Measurements from ENCODE around the gene COX5B. TPM values are rescaled to one million over a fixed set of nuclear protein-coding genes. Genes with fewer than 3 reads are reported as not detected.

The COX5B gene
- total RNA-seq, 6 experiments from 2014 or later: 153 to 318 (median 197) TPM

DNA sequence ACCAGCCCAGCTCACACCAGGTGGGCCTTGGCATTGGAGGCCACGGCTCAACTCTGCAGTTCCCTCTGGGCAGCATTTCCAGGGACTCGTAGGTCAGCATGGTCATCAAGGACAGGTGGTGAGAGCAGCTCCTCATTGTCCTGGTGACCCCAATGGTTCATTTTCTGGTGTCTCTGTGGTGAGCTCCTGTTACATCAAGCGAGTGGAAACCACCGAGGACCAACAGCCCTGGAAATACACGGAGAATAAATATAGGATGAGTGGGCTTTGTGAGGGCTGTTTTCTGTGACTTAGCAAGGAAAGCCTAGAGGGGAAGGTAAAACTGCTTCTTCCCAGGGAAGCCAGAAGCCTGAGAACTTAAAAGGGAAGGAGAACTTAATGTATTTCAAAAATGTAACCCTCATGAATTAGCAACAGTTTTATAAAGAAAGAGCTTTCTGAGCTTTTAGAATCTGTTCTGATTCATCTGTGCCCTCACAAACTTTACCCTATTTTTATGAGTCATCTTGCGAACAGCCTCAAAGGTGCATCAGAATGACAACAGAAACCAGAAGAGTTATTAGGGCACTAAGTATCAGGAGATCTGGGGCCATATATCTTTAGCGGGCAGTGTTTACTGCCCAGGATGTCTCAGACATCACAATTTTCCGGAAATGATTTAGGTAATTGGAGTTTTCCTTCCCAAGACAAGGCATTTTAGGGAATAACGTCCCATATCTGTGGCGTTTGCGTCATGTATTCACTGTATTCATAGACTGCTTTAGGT is 42.4 kb downstream of the COX5B start:
- ATAC-seq (no peak), DNase-seq (no peak)
- 80% methylated on average over 7 of the region's 11 CpGs for WGBS (ENCODE audit: insufficient coverage, low coverage, low lambda C conversion rate, missing lambda C conversion rate)
- intact Hi-C loops (cut with DNase I): no loop called here
- H3K27me3 ChIP-seq: no peaks in the 10 kb centered on the region
- TF ChIP-seq POLR2A (IDR thresholded peaks at IDR 0.05): no peak
- no peak for TF ChIP-seq CTCF (IDR thresholded peaks at IDR 0.05)
- no peaks in the 10 kb centered on the region for H3K4me1 ChIP-seq
- H3K9me3 ChIP-seq: no peaks in the 10 kb centered on the region
- no peak overlapping the region for H3K4me3 ChIP-seq
- no peak overlapping the region for H3K27ac ChIP-seq
- H3K36me3 ChIP-seq: no peaks in the 10 kb centered on the region

DNA sequence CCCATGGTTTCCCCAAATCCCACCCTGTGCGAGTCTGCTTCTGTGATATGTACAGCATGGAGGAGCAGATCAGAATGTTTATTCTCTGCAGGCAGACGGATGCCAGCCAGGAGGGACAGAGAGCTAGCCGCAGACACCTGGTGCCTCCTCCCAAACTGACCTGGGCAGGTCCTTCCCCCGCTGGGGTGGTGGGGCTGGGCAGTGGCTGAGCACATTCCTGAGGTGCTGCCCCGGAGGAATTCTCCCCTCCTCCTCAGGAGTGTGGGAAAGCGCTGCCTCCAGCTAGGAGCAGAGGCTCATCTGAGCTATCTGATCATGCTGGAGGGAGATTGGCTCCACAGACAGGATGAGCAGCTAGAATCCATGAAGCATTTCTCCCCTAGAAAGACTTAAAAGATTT is 45.3 kb downstream of the COX5B start:
- H3K27ac ChIP-seq: no peak overlapping the region
- intact Hi-C loops (cut with DNase I): loop anchor here in 1 of 2 donors (10.0 kb wide), 1 partner anchor 96 kb away; no protein-coding TSS in a partner anchor
- H3K9me3 ChIP-seq: no peaks in the 10 kb centered on the region
- no peaks in the 10 kb centered on the region for H3K36me3 ChIP-seq
- H3K4me3 ChIP-seq: no peak overlapping the region
- DNase-seq (no peak), ATAC-seq (no peak)
- no peaks in the 10 kb centered on the region for H3K27me3 ChIP-seq
- no peaks in the 10 kb centered on the region for H3K4me1 ChIP-seq
- TF ChIP-seq CTCF (IDR thresholded peaks at IDR 0.05) (no peak), POLR2A (IDR thresholded peaks at IDR 0.05) (no peak)
- WGBS (ENCODE audit: insufficient coverage, low coverage, low lambda C conversion rate, missing lambda C conversion rate): no CpG with 5 or more reads among the region's 6 CpGs

DNA sequence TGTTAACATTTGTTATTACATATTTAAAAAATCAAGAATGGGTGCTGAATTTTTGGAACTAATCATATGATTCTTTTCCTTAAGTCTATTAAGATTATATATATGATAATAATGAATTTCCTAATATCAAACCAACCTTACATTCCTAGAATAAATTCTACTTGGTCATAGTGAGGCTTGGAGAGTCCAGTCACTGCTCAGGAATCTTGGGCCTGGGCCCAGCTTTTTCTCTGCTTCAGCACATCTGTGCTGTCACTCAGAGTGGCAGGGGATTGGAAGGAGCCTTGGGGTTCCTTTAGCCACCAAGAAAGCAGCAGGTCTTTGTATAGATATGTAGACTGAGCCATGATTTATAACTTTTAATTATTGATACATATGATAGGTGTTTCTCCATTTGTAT is 47.6 kb downstream of the COX5B start:
- Histone ChIP-seq H3K36me3 (no peaks in the 10 kb centered on the region), H3K27me3 (no peaks in the 10 kb centered on the region), H3K9me3 (no peaks in the 10 kb centered on the region), H3K27ac (no peak overlapping the region), H3K4me1 (peaks cover 0 to 4% (median 0%) of the 10 kb centered on the region in 4 donors), H3K4me3 (no peak overlapping the region)
- ATAC-seq (no peak), DNase-seq (no peak)
- intact Hi-C loops (cut with DNase I): loop anchor here in 1 of 2 donors (10.0 kb wide), 1 partner anchor 99 kb away; no protein-coding TSS in a partner anchor
- TF ChIP-seq CTCF (IDR thresholded peaks at IDR 0.05) (no peak), POLR2A (IDR thresholded peaks at IDR 0.05) (no peak)

GRCh38 chr2:97695744-97696143 is 49.9 kb downstream of the COX5B start:
- ATAC-seq: no peak
- intact Hi-C loops (cut with DNase I): loop anchor here in 1 of 2 donors (10.0 kb wide), 1 partner anchor 101 kb away; no protein-coding TSS in a partner anchor
- no peaks in the 10 kb centered on the region for H3K36me3 ChIP-seq
- no peaks in the 10 kb centered on the region for H3K9me3 ChIP-seq
- DNase-seq: peak in 1 of 3 donors; percentile 18
- TF ChIP-seq CTCF (IDR thresholded peaks at IDR 0.05) (no peak), POLR2A (IDR thresholded peaks at IDR 0.05) (no peak)
- no peak overlapping the region for H3K4me3 ChIP-seq
- no peaks in the 10 kb centered on the region for H3K27me3 ChIP-seq
- H3K27ac ChIP-seq: no peak overlapping the region
- H3K4me1 ChIP-seq: peaks cover 0 to 4% (median 0%) of the 10 kb centered on the region in 4 donors
- WGBS (ENCODE audit: insufficient coverage, low coverage, low lambda C conversion rate, missing lambda C conversion rate): 99% methylated on average over 5 of the region's 5 CpGs

All from right lobe of liver (tissue), 6 donors.